GM12892 (cell line): ENCODE results near the gene CHRM3.
"Not testable (repeated sequence)": the region's sequence is repeated elsewhere in the genome, so short reads cannot be mapped to it uniquely, and the experiment has no call there.

Source experiments
- DNase-seq: peaks from one replicate; pipeline ENCODE4 v3.0.0; 2011; ENCODE audit not compliant: insufficient read length
- FAIRE-seq: peaks from 2 replicates; lab custom pipeline; 2011; peaks lifted over from hg19 to GRCh38; lab: Jason Lieb, UNC
- POLR2A ChIP-seq: IDR thresholded peaks from 2 replicates; pipeline ENCODE4 v1.6.1; 2011; ENCODE audit warnings: low read depth, low read length, control low read depth
- POLR2AphosphoS5 ChIP-seq: IDR thresholded peaks from 2 replicates; pipeline ENCODE4 v1.6.1; 2011; ENCODE audit warnings: low read depth, low read length, control low read depth
- TAF1 ChIP-seq: IDR thresholded peaks from 2 replicates; pipeline ENCODE4 v1.6.1; 2011; ENCODE audit warnings: low read depth, mild to moderate bottlenecking, control low read depth, low read length, borderline replicate concordance

Gene CHRM3

DNA sequence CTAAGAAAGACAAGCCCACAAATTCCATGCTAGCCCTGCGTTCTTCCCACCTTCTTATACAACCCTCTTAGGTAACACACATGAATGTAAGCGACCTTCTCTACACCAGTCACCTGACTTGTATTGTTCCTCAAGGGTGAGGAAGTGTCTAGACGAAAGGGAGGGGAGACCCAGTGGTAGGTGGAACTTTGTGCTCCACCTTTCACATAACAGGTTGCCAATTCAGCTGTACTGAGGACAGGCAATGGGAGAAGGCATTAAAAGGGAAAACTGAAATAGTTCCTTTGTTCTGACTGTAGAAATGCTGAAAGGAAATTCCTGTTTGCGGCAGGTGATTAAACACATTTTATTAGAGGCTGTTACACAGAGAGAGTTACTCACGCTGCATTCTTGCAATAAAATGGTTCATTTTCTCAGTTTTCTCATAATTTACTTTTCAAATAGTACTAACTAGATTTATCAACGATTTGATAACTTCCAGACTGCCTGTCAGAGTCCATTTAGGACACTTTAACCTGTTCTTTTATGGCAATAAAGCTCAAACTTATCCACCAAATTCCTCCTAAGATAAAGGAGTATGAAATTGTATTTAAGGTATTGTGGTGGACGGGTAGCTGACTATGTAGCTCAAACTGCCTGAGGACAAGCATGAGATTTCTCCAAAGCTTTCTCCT is 17.8 kb upstream of the CHRM3 start:
- no peak for FAIRE-seq
- TF ChIP-seq POLR2AphosphoS5 (no peak), TAF1 (no peak)
- no peak for DNase-seq

DNA sequence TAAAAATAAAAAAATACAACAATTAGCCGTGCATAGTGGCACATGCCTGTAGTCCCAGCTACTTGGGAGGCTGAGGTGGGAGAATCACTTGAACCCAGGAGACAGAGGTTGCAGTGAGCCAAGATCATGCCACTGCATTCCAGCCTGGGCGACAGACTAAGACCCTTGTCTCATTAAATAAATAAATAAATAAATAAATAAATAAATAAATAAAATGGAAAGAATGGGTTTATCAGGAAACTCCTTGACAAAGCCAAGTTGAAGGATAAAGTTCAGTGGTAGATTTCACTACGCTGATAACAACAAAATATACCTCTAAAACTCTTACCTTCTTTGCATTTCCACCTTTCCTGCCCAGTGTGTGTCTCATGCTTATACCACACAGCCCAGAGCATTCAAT is 15.5 kb upstream of the CHRM3 start:
- not testable (repeated sequence) for DNase-seq, FAIRE-seq

DNA sequence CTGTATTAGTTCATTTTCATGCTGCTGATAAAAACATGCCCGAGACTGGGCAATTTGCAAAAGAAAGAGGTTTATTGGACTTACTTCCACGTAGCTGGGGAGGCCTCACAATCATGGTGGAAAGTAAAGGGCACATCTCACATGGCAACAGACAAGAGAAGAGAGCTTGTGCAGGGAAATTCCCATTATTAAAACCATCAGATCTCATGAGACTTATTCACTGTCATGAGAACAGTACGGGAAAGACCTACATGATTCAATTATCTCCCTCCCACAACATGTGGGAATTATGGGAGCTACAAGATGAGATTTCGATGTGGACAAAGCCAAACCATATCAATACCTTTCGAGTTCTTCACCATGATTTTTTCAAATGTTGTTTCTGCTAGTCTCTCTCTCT is 3.7 kb upstream of the CHRM3 start:
- FAIRE-seq (no peak), DNase-seq (no peak)
- TF ChIP-seq POLR2AphosphoS5 (no peak), TAF1 (no peak), POLR2A (no peak)

DNA sequence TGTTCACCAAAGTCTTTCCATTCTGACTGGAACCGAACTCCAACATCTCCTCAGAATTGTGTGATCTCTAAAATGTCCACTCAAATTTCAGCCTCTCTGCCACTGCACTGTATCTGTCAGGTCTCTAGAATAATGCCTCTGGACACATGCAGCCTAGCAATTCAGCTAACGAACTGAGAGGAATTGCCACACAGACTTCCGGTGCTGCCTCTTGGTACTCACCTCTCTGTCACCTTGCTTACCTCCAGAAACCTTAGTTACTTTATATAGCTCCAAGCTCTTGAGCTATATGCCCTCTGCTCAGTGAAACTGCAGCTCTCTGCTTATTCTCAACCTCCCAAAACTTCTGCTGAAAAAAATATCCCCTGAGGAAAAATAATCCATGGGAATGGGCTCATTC is 2.7 kb upstream of the CHRM3 start:
- TF ChIP-seq TAF1 (no peak), POLR2A (no peak), POLR2AphosphoS5 (no peak)
- DNase-seq (no peak), FAIRE-seq (no peak)

DNA sequence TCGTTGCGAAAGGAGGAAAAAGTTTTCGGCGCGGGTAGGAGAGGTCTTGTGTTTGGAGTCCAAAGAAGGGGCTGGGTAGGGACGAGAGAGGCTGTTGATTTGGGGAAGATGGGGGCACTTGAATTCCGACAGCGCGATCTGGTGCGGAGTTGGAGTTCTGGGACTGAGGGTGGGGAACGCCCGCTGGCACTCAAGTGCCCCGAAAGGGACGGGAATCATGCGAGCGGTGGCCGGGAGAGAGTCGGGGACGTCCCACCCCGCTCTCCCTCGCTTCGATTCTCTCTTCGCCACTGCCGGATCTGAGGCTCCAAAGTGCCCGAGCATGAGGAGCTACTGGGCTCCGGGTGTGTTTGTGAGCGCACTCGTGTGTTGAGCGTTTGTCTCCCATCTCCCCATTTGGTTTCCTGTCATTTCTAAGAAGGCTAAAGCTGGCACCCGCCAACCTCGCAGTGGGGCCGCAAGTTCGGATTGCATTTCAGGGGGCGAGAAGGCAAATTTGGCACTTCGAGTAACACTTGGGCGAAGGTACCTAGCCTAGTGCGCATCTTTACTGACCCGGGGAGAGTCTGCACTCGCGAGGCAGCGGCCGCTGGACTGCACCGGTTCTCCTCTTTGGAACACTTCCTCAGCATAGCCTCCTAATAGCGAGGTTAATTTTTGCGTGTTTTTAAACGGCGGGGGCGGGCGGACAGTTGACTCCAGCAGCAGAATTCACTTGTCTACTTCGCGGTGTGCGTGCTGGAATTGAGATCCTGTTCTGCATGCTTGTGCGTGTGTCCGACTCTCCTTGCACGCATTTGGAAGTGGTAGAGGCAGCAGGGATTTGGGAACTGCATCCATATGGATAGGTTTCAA is 1.2 kb downstream of the CHRM3 start:
- DNase-seq = no peak
- TF ChIP-seq POLR2AphosphoS5 (no peak), POLR2A (no peak), TAF1 (no peak)

DNA sequence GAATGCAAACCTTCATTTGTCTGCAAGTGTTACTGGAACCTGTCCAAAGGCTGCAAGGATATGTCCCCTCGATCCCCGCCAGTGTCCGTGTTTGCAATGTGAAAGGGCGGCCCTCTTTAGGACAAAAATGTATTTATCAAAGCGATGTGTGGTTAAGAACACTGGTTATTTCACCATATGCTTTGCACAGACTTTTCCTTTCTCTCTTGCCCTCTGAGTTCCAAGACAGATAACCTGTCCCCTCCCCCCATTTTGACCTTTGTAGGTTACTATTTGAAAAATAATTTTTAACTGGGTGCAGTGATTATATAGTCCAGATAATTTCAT is 1.8 kb downstream of the CHRM3 start:
- FAIRE-seq (no peak), DNase-seq (no peak)
- TF ChIP-seq POLR2A = no peak
- TF ChIP-seq TAF1 = no peak
- TF ChIP-seq POLR2AphosphoS5 = no peak

More for the DNA sequence above, 1.2 kb downstream of the CHRM3 start:
- no peak for FAIRE-seq

DNA sequence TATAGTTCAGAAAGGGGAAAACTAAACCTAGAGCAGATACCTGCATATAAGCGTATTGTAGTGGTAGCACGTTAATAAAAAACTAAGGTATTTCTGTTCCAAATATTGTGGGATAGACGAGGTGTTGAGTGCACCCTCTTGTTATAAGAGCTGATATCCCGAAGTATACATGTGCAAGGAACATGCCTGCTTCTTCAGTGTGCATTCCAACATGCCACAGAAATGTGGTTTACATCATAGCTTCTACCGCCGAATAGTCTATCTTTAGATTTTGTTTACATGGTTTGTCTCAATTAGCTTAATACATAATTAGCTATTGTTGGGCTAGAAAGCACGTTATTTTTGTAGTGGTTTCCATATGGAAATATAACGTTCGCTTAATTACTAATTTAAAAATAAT is 2.2 kb downstream of the CHRM3 start:
- DNase-seq = no peak
- TF ChIP-seq TAF1 = no peak
- TF ChIP-seq POLR2AphosphoS5 = no peak
- no peak for TF ChIP-seq POLR2A
- no peak for FAIRE-seq

DNA sequence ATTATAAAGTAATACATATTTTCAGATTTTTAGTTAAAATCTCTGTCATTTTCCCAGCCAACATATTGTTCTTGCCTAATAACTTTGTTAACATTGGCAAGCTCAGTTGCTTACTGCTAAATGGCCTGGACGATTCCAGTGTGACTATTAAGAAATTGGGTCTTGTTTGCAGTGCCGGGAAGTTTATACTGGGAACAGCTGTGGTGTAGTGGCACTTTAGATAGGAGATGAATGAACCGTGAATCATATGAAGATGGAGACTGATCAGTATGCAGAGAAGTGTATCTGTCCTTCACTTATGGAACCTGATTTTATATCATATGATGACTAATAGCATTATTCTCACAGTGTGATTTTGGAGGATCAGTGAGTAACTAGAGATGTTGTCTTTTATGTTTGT is 3.3 kb downstream of the CHRM3 start:
- TF ChIP-seq POLR2A (no peak), POLR2AphosphoS5 (no peak), TAF1 (no peak)
- DNase-seq = no peak
- FAIRE-seq = no peak

DNA sequence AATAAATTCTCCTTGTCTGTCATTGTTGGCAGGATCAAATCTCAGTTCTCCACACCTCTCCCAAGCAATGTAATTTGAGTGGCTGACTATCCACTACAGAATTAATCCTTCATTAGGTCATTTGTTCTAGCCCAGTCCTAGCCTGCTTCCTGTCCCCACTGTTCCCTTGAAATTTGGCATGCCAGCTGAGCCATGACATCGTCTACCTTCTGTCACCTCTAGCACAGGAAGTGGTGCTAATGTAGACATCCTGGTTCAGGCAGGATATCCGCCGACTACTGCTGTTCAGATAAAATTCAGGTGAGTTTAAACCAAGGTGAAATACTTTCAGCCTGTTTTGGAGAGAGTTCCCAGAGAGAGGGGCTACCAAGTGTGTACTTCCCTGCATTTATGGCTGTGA is 5.9 kb downstream of the CHRM3 start:
- no peak for FAIRE-seq
- TF ChIP-seq TAF1 = no peak
- TF ChIP-seq POLR2AphosphoS5 = no peak
- no peak for TF ChIP-seq POLR2A
- no peak for DNase-seq

DNA sequence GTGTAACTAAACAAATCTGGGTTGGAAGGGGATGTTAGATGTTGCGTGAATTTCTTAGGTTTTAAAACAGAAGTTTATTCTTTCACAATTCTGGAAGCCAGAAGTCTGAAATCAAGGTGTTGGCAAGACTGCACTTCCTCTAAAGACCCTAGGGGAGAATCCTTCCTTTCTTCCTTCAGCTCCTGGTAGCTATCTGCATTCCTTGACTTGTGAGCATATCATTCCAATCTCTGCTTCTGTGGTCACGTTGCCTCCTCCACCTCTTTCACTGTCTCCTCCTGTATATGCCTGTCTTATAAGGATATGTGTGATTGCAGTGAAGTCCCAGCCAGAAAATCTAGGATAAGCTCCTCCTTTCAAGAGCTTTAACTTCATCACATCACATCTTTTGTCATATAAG is 7.7 kb downstream of the CHRM3 start:
- DNase-seq (no peak), FAIRE-seq (no peak)
- TF ChIP-seq POLR2AphosphoS5 (no peak), TAF1 (no peak), POLR2A (no peak)

DNA sequence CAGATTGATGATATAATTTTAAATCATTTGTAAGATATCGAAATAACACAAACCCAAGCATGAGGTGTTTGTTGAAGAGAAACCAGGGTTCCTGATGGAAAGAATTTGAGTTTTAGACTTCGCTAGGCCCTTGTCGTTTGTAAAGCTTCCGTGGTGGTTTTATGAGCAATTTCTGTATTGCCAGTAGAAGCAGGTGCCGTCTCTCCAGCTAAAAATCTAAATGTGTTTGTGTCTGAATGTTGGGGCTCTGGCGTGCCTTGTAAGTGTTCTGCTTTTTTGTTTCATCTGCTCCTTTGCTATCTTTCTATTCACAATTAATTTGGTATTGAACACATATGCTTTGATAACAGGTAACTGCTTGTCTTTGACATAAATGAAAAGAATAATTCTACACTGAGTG is 27.5 kb downstream of the CHRM3 start:
- no peak for FAIRE-seq
- DNase-seq = no peak
- TF ChIP-seq POLR2AphosphoS5 (no peak), POLR2A (no peak), TAF1 (no peak)

DNA sequence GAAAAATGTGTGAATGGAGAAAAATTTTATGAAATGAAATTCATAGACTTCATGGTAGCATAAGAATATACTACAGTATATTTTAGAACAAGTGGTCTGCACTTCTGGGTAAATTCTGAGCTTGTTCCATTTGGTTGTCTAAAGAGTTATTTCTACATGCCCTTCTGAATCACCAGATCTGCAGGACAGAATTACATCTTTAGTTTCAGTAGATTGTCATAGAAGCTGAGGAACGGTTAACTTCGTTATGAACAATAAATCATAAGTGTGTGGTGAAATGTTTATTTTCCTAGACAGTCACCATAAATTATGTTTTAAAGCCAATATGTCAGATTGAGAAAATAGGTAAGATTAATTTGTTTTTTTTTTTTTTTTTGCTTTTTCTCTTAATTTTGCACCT is 30.9 kb downstream of the CHRM3 start:
- no peak for FAIRE-seq
- TF ChIP-seq POLR2A (no peak), TAF1 (no peak), POLR2AphosphoS5 (no peak)
- no peak for DNase-seq
